SK-N-MC (cell line): ENCODE data around the gene SPSB3.

Experiments used
- DNase-seq: peaks from one replicate; pipeline ENCODE4 v3.0.0-alpha.2; 2011; ENCODE audit warnings: low read depth, low spot score
- H3K27ac ChIP-seq: fragments of 200-600 bp; sonication (generic); 2 replicates; pipeline ENCODE4 v1.5.1; 2016; ENCODE audit warnings: mixed run types
- H3K36me3 ChIP-seq: fragments of 200-600 bp; sonication (generic); 2 replicates; pipeline ENCODE4 v1.6.1; 2017; ENCODE audit warnings: antibody characterized with exemption, low read length, mixed read lengths; ENCODE audit not compliant: insufficient read depth
- H3K4me3 ChIP-seq: fragments of 200-600 bp; sonication (generic); 2 replicates; pipeline ENCODE4 v1.5.1; 2016
- H3K9ac ChIP-seq: fragments of 200-600 bp; sonication (generic); 2 replicates; pipeline ENCODE4 v1.8.0; 2017; ENCODE audit warnings: mixed run types, mixed read lengths; ENCODE audit not compliant: insufficient read length
- H3K9me3 ChIP-seq: fragments of 200-600 bp; sonication (generic); 2 replicates; pipeline ENCODE4 v1.6.1; 2017; ENCODE audit warnings: low read depth, mild to moderate bottlenecking, antibody characterized with exemption, low read length, moderate library complexity, mixed read lengths
- EZH2 ChIP-seq: fragments of 200-600 bp; sonication (generic); IDR thresholded peaks from one replicate; pipeline ENCODE4 v1.6.1; 2017; ENCODE audit warnings: antibody characterized with exemption
- FOXP2 ChIP-seq: optimal IDR thresholded peaks from 2 replicates; pipeline ENCODE3; 2011; ENCODE audit warnings: mild to moderate bottlenecking, moderate library complexity; ENCODE audit not compliant: insufficient read depth; ENCODE audit errors: extremely low read length, control extremely low read depth
- POLR2AphosphoS5 ChIP-seq: IDR thresholded peaks from 2 replicates; pipeline ENCODE4 v1.6.1; 2012; ENCODE audit warnings: mild to moderate bottlenecking, low read depth, low read length, borderline replicate concordance

Gene SPSB3

DNA sequence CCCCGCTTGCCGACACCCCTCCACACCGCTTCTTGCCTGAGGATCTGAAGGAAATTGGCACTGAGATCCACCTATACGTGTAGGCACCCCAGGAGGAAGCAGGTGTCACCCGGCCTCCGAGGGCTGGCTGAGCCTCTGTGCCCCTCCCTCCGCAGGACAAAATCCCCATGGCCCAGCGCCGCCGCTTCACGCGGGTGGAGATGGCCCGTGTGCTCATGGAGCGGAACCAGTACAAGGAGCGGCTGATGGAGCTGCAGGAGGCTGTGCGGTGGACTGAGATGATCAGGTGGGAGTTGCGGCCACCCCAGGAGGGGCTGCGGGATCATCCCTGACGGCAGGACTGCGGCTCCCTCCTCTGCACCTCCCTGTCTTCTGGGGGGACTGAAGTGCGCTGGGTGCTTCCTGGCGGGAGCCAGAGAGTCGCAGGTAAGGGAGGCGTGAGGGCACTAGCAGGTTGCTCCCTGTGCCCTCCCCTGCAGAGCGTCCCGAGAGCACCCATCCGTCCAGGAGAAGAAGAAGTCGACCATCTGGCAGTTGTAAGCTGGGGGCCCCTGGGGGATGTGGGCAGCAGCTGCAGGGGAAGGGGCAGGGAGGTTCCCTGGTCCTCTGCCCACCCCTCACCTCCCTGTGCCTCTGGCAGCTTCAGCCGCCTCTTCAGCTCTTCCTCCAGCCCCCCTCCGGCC lies 20.0 kb downstream of the SPSB3 start:
- Histone ChIP-seq H3K4me3 (no peak overlapping the region), H3K9me3 (no peaks in the 10 kb centered on the region), H3K27ac (no peak overlapping the region), H3K9ac (no peak overlapping the region), H3K36me3 (no peaks in the 10 kb centered on the region; the same call in 1 of the 2 replicates)
- no peak for TF ChIP-seq POLR2AphosphoS5
- TF ChIP-seq EZH2, result no peak
- TF ChIP-seq FOXP2, result no peak
- DNase-seq, result no peak

DNA sequence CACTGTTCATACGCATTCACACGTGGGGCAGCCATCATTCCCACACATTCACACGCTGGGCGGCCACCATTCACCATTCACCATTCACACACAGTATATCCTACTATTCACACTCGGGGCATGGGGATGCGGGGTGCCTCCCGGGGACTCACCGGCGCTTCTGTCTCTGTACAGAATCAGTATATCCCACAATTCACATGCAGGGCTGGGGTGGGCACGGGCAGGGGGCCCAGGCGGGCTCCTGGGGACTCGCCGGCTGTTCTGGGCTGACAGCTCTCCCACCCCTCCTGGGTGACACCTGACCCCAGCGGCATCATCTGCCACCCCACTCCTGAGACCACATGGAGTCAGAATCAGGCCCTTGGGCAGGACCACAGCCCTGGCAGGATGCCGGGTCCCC lies 20.6 kb downstream of the SPSB3 start:
- TF ChIP-seq FOXP2 (no peak), EZH2 (no peak), POLR2AphosphoS5 (no peak)
- Histone ChIP-seq H3K27ac (no peak overlapping the region), H3K36me3 (no peaks in the 10 kb centered on the region), H3K9ac (no peak overlapping the region), H3K4me3 (no peak overlapping the region), H3K9me3 (no peaks in the 10 kb centered on the region)
- DNase-seq, result no peak

DNA sequence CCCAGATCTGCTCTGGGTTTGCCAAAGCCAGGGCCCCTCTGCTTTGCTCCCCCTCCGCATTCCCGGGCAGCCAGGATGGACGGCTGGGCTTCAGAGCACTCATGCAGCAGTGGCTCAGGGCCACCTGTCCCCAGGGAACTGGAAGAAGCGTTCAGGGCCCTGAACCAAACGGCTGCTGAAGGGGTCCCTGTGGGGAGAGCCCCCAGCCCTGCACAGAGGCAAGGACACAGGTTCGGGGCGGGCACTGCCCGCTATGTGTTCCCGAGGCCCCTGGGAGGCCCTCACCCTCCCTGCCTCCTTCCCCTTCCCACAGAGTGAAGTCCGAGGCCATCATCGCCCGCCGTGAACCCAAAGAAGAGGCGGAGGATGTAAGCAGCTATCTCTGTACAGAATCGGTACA lies 21.5 kb downstream of the SPSB3 start:
- TF ChIP-seq FOXP2 (no peak), EZH2 (no peak), POLR2AphosphoS5 (no peak)
- no peaks in the 10 kb centered on the region for H3K36me3 ChIP-seq
- no peak overlapping the region for H3K27ac ChIP-seq
- no peak overlapping the region for H3K9ac ChIP-seq
- H3K9me3 ChIP-seq, result no peaks in the 10 kb centered on the region
- DNase-seq, result no peak
- H3K4me3 ChIP-seq, result no peak overlapping the region

DNA sequence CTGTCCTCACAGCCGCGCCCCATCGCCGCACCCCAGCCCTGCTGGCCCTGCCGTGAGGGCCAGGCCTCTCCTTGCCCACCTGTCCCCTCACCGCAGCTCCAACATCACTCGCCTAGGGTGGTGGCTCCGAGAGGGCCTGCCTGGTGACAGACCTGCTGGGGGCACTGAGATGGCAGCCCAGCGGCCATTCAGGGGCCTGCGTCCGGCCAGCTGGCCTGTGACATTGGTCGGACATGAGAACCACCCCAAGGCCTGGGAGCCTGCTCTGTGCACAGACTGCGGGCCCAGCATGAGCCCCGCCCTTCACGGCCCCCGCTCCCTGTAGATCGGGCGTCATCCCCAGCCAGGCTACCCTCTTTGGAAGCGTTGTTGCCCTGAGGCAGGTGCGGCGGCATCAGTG lies 22.9 kb downstream of the SPSB3 start:
- Histone ChIP-seq H3K27ac (no peak overlapping the region), H3K36me3 (no peaks in the 10 kb centered on the region), H3K4me3 (no peak overlapping the region), H3K9ac (no peak overlapping the region), H3K9me3 (no peaks in the 10 kb centered on the region)
- no peak for DNase-seq
- TF ChIP-seq POLR2AphosphoS5 (no peak), FOXP2 (no peak), EZH2 (no peak)

DNA sequence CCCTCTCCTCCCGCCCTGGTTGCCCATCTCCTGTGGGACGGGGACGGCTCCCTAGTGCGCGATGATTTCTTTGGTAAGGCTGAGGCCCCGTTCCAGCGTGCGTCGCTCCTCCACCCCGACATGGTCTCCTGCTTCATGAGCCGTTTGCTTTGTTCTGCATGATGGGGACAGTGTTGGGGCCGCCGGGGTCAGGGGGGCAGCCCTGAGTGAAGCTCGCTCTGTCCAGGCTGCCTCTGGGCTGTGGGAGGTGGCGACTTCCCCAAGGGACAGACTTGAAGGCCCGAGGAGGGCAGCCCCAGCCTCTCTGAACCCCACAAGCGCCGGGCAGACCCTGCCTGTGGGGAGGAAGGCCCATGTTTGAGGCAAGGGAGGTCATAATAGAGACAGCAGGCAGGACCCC lies 23.4 kb downstream of the SPSB3 start:
- no peak for DNase-seq
- H3K9ac ChIP-seq, result no peak overlapping the region
- H3K4me3 ChIP-seq, result no peak overlapping the region
- no peak overlapping the region for H3K27ac ChIP-seq
- no peak for TF ChIP-seq POLR2AphosphoS5
- TF ChIP-seq EZH2, result no peak
- TF ChIP-seq FOXP2, result no peak
- H3K9me3 ChIP-seq, result no peaks in the 10 kb centered on the region
- H3K36me3 ChIP-seq, result no peaks in the 10 kb centered on the region

DNA sequence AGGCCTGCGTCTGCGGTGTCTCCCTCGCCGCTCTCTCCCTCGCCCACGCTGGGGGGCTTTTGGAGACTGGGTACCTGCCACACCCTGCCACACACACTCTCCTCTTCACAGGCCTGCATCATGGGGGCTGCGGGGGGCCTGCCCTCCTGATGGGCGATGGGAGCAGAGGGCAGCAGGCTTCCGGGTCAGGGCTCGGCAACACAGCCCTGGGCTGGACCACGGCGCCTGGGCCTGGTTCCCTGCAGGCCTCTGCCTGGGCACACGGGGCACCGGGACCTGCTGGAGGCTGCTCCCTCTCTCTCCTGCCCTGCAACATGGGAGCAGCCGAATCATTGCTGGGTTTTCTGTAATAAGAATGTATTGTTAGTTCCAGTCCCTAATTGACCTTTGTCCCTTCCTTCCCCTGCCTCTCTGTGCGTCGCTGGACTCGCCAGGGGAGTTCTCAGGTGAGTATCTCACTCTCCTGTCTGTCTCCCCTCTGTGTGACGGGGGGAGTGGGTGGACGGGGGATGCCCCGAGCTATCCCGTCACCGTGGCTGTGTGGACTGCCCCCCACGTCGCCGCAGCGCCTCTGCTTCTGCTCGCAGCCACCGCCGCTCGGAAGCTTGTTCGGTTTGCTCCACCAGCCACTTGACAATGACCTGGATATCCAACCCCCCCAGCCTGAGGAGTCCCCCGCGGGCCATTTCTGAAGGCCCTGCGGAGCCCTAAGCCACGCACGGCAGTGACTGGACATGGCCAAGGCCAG lies 24.5 kb downstream of the SPSB3 start:
- Histone ChIP-seq H3K27ac (no peak overlapping the region), H3K36me3 (no peaks in the 10 kb centered on the region)

DNA sequence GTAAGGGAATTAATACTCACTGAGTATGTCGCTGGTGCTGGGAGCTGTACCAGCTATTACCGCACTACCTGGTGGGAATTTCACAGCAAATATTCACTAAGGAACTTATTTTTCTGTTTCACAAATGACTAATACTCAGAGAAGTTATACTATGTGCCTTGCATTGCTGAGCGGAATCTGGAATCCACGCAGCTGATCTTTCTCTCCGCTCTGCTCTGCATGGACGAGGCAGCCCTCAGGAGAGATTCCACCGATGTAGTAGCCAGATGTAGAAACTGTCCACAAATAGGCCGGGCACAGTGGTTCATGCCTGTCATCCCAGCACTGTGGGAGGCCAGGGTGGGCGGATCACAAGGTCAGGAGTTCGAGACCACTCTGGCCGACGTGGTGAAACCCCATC lies 28.2 kb downstream of the SPSB3 start:
- no peak for DNase-seq
- TF ChIP-seq EZH2, result no peak
- TF ChIP-seq FOXP2, result no peak
- no peak for TF ChIP-seq POLR2AphosphoS5
- H3K4me3 ChIP-seq, result no peak overlapping the region
- no peaks in the 10 kb centered on the region for H3K9me3 ChIP-seq
- no peak overlapping the region for H3K27ac ChIP-seq
- no peaks in the 10 kb centered on the region; the same call in 1 of the 2 replicates for H3K36me3 ChIP-seq
- no peak overlapping the region for H3K9ac ChIP-seq

More for the DNA sequence above, 24.5 kb downstream of the SPSB3 start:
- H3K9ac ChIP-seq, result no peak overlapping the region
- TF ChIP-seq FOXP2 (no peak), EZH2 (no peak), POLR2AphosphoS5 (no peak)
- H3K4me3 ChIP-seq, result no peak overlapping the region
- no peaks in the 10 kb centered on the region for H3K9me3 ChIP-seq
- no peak for DNase-seq

DNA sequence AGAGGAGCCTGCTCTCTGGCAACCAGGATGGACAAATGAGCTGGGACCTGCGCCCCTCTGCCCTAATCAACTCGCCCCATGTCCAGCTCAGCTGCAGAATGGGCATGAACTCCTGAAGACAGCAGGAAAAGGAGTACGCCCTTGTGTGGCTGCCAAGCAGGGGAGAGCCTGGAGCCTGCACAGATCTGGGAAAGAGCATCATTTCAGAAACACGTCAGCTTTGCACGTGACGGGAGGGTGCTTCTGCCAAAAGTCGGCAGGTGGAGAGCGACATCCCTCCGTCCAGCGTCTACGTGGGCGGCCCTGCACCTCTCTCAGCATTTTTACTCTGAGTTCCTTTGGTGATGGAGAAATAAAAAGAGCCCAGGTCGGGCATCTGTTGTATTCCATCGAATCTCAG lies 29.5 kb downstream of the SPSB3 start:
- no peak overlapping the region for H3K4me3 ChIP-seq
- H3K9me3 ChIP-seq, result no peaks in the 10 kb centered on the region
- no peaks in the 10 kb centered on the region; the same call in 1 of the 2 replicates for H3K36me3 ChIP-seq
- TF ChIP-seq POLR2AphosphoS5, result no peak
- no peak for TF ChIP-seq FOXP2
- TF ChIP-seq EZH2, result no peak
- DNase-seq, result no peak
- no peak overlapping the region for H3K9ac ChIP-seq
- H3K27ac ChIP-seq, result no peak overlapping the region
